IMR-90 (cell line): Measurements from ENCODE around the gene ADRA1B. TPM values are rescaled to one million over a fixed set of nuclear protein-coding genes. Genes with fewer than 3 reads are reported as not detected.

Source experiments
- ATAC-seq: fragments of 200-7000 bp; cut with Tn5 transposase; 2 replicates; pipeline ENCODE4 v1.9.1; 2020; ENCODE audit warnings: low read depth, mild to moderate bottlenecking, moderate library complexity
- BruUV-seq: library from RNA; stranded (reverse); fragments of 400-500 nt; replicated peaks from 2 replicates; lab custom pipeline; 2021; lab: Mats Ljungman, UMichigan
- CTCF ChIA-PET: fragments of 300-600 bp; formaldehyde crosslinking; extraction: SDS; loops from one replicate; lab custom pipeline; 2021; ENCODE audit warnings: antibody characterized with exemption; lab: Yijun Ruan, JAX
- POLR2A ChIA-PET: fragments of 300-600 bp; sonication (Branson Sonifier 250); formaldehyde crosslinking; loops from one replicate; lab custom pipeline; 2022; ENCODE audit warnings: antibody characterized with exemption; ENCODE audit not compliant: unreplicated experiment; lab: Charles Lee
- DNase-seq: peaks from one replicate; pipeline ENCODE4 v3.0.0; 2013
- H2AFZ ChIP-seq: replicated peaks from 2 replicates; pipeline ENCODE3; 2013; ENCODE audit warnings: low read length, mild to moderate bottlenecking; ENCODE audit not compliant: poor library complexity
- H2AK5ac ChIP-seq: 2 replicates; pipeline ENCODE4 v1.6.1; 2013; ENCODE audit warnings: low read depth, low read length, inconsistent platforms
- H2AK9ac ChIP-seq: replicated peaks from 2 replicates; pipeline ENCODE3; 2013; ENCODE audit warnings: mild to moderate bottlenecking, low read depth, low read length, moderate library complexity; ENCODE audit not compliant: poor library complexity
- H2BK120ac ChIP-seq: 2 replicates; pipeline ENCODE4 v1.6.1; 2013; ENCODE audit warnings: low read depth, low read length, inconsistent platforms
- H2BK15ac ChIP-seq: 3 replicates; pipeline ENCODE4 v1.6.1; 2013; ENCODE audit warnings: low read depth, low read length, inconsistent platforms
- H2BK20ac ChIP-seq: 2 replicates; pipeline ENCODE4 v1.6.1; 2013; ENCODE audit warnings: low read depth, mild to moderate bottlenecking, inconsistent platforms, low read length, moderate library complexity
- H2BK5ac ChIP-seq: 2 replicates; pipeline ENCODE4 v1.6.1; 2013; ENCODE audit warnings: mild to moderate bottlenecking, low read depth, low read length, inconsistent platforms; ENCODE audit not compliant: poor library complexity, severe bottlenecking
- H3K14ac ChIP-seq: replicated peaks from 2 replicates; pipeline ENCODE4 v1.6.1; 2013; ENCODE audit warnings: low read depth, low read length, inconsistent platforms
- H3K18ac ChIP-seq: 2 replicates; pipeline ENCODE4 v1.6.1; 2013; ENCODE audit warnings: low read depth, low read length, control low read depth
- H3K23ac ChIP-seq: 2 replicates; pipeline ENCODE4 v1.6.1; 2013; ENCODE audit warnings: low read depth, low read length, inconsistent platforms
- H3K27ac ChIP-seq: 2 replicates; pipeline ENCODE4 v1.5.1; 2013; ENCODE audit warnings: mild to moderate bottlenecking, control low read depth, low read length; ENCODE audit not compliant: insufficient read depth
- H3K27me3 ChIP-seq: 2 replicates; pipeline ENCODE4 v1.6.1; 2013; ENCODE audit warnings: low read length; ENCODE audit not compliant: control insufficient read depth, insufficient read depth
- H3K36me3 ChIP-seq: 2 replicates; pipeline ENCODE4 v1.6.1; 2013; ENCODE audit warnings: low read length, mixed read lengths; ENCODE audit not compliant: control insufficient read depth, insufficient read depth
- H3K4ac ChIP-seq: 2 replicates; pipeline ENCODE4 v1.6.1; 2013; ENCODE audit warnings: low read depth, low read length, inconsistent platforms
- H3K4me1 ChIP-seq: 2 replicates; pipeline ENCODE4 v1.6.1; 2013; ENCODE audit warnings: low read length, mixed read lengths; ENCODE audit not compliant: control insufficient read depth, insufficient read depth
- H3K4me2 ChIP-seq: 2 replicates; pipeline ENCODE4 v1.6.1; 2013; ENCODE audit warnings: low read depth, mild to moderate bottlenecking, control low read depth, low read length, moderate library complexity
- H3K4me3 ChIP-seq: 2 replicates; pipeline ENCODE4 v1.5.1; 2013; ENCODE audit warnings: low read depth, mild to moderate bottlenecking, control low read depth, low read length, moderate library complexity; ENCODE audit not compliant: insufficient read depth
- H3K56ac ChIP-seq: 2 replicates; pipeline ENCODE4 v1.6.1; 2013; ENCODE audit warnings: low read length, inconsistent platforms; ENCODE audit not compliant: insufficient read depth; ENCODE audit errors: extremely low read depth
- H3K79me1 ChIP-seq, 2 experiments: 2 replicates each; pipeline ENCODE4 v1.6.1; 2013; ENCODE audit warnings: low read length in 2 of 2, inconsistent platforms in 1 of 2, low read depth in 1 of 2
- H3K9ac ChIP-seq: 2 replicates; pipeline ENCODE4 v1.6.1; 2013; ENCODE audit warnings: low read depth, low read length, control low read depth
- H3K9me1 ChIP-seq: 2 replicates; pipeline ENCODE4 v1.6.1; 2013; ENCODE audit warnings: low read length, inconsistent platforms; ENCODE audit not compliant: insufficient read depth
- H3K9me3 ChIP-seq: 2 replicates; pipeline ENCODE4 v1.6.1; 2013; ENCODE audit warnings: low read length; ENCODE audit not compliant: control insufficient read depth, insufficient read depth
- H4K20me1 ChIP-seq: 2 replicates; pipeline ENCODE4 v1.6.1; 2013; ENCODE audit warnings: low read length, inconsistent platforms; ENCODE audit not compliant: insufficient read depth
- H4K5ac ChIP-seq: 2 replicates; pipeline ENCODE4 v1.6.1; 2013; ENCODE audit warnings: mild to moderate bottlenecking, low read depth, low read length, control low read depth
- H4K8ac ChIP-seq, 2 experiments: 2 replicates each; pipeline ENCODE4 v1.6.1; 2013; ENCODE audit warnings: low read depth in 2 of 2, low read length in 2 of 2, control low read depth in 1 of 2, inconsistent platforms in 1 of 2
- H4K91ac ChIP-seq: 2 replicates; pipeline ENCODE4 v1.6.1; 2013; ENCODE audit warnings: low read depth, low read length, inconsistent platforms; ENCODE audit not compliant: insufficient read depth
- BHLHE40 ChIP-seq: fragments of 150-350 bp; IDR thresholded peaks from 2 replicates; pipeline ENCODE4 v1.6.1; 2016; ENCODE audit warnings: mild to moderate bottlenecking, low read depth, low read length
- CEBPB ChIP-seq: IDR thresholded peaks from 2 replicates; pipeline ENCODE4 v1.6.1; 2012; ENCODE audit warnings: low read depth, low read length, improper control_type of control experiment
- FOS ChIP-seq: fragments of 150-350 bp; IDR thresholded peaks from 2 replicates; pipeline ENCODE4 v1.6.1; 2016; ENCODE audit warnings: low read depth, low read length
- MXI1 ChIP-seq: IDR thresholded peaks from 2 replicates; pipeline ENCODE4 v1.6.1; 2012; ENCODE audit warnings: low read depth, mild to moderate bottlenecking, low read length, moderate library complexity, borderline replicate concordance
- USF2 ChIP-seq: fragments of 150-350 bp; IDR thresholded peaks from 2 replicates; pipeline ENCODE4 v1.6.1; 2017; ENCODE audit warnings: mild to moderate bottlenecking, antibody characterized with exemption, low read length, low read depth
- WGBS, 2 experiments: methylation state at CpG; one replicate each; pipeline versions ENCODE4 v1.1.5 to v1.1.7; 2013; ENCODE audit warnings: missing lambda C conversion rate in 2 of 2; ENCODE audit not compliant: insufficient read length in 1 of 2; ENCODE audit errors: extremely low coverage in 2 of 2; 5-methylcytosine and 5-hydroxymethylcytosine counted together
- dilution Hi-C: fragments of 300-500 bp; cut with HindIII; formaldehyde crosslinking; loops from one replicate; pipeline ENCODE4 v1.14.3; 2018; ENCODE audit warnings: low sequenced_read_pairs; ENCODE audit not compliant: unreplicated experiment
- in situ Hi-C: fragments of 300-500 bp; cut with MboI; formaldehyde crosslinking; loops from 3 replicates; pipeline ENCODE4 v1.14.3; 2019; ENCODE audit warnings: low sequenced_read_pairs, inconsistent platforms, mixed read lengths
- intact Hi-C: fragments of 100-400 bp; cut with micrococcal nuclease; formaldehyde crosslinking; loops from 2 replicates; pipeline ENCODE4 v1.10.0; 2022
- polyA plus RNA-seq, 3 experiments: library from polyadenylated mRNA; depleted of rRNA; stranded (reverse); fragments of >200 nt; gene quantifications; 2 replicates each; pipeline ENCODE4 v1.2.3, GENCODE V29; 2012; ENCODE audit warnings: low replicate concordance in 1 of 3
- total RNA-seq: library from RNA; depleted of rRNA; stranded (reverse); fragments of >200 nt; gene quantifications from 2 replicates; pipeline ENCODE4 v1.2.3, GENCODE V29; 2012

ADRA1B gene
- total and polyA plus RNA-seq, 2 of the 4 experiments (the other 2 are of a cell fraction): 0.18 to 1.5 TPM

- H4K8ac ChIP-seq: no peak overlapping the region; a peak in 1 of 4 replicates
- no peak overlapping the region for H2AK9ac ChIP-seq
- peak; percentile 46 for ATAC-seq
- POLR2A ChIA-PET: no interaction called here
- peak overlapping the region; percentile 38; the same call in 1 of the 2 replicates for H3K27ac ChIP-seq
- no TSS peak for BruUV-seq
- H2AK5ac ChIP-seq: no peak overlapping the region
- intact Hi-C loops (no loop called here), in situ Hi-C loops (no loop called here), dilution Hi-C loops (no loop called here)
- H4K20me1 ChIP-seq: no peaks in the 10 kb centered on the region
- peak overlapping the region; percentile 60; the same call in 1 of the 2 replicates for H3K14ac ChIP-seq
- TF ChIP-seq MXI1: no peak
- peak; percentile 86 for TF ChIP-seq USF2
- TF ChIP-seq CEBPB: peak; percentile 84
- peak; percentile 81 for TF ChIP-seq BHLHE40
- TF ChIP-seq FOS: no peak
- H2BK20ac ChIP-seq: peak overlapping the region; percentile 36; the same call in 1 of the 2 replicates
- peaks cover 10% of the 10 kb centered on the region for H3K9me1 ChIP-seq
- WGBS, 2 experiments: 78% methylated on average over 3 of the region's 9 CpGs; no CpG with 5 or more reads in 1 of the 2 experiments
- peak overlapping the region; percentile 20; the same call in 1 of the 2 replicates for H4K91ac ChIP-seq
- no peaks in the 10 kb centered on the region for H3K9me3 ChIP-seq
- H3K18ac ChIP-seq: peak overlapping the region; percentile 24; the same call in 1 of the 2 replicates
- CTCF ChIA-PET: no interaction called here
- no peak overlapping the region for H2BK15ac ChIP-seq
- H3K36me3 ChIP-seq: no peaks in the 10 kb centered on the region
- no peak overlapping the region for H3K9ac ChIP-seq
- H2AFZ ChIP-seq: no peak overlapping the region
- peak overlapping the region; percentile 26; the same call in 1 of the 2 replicates for H2BK120ac ChIP-seq
- H3K56ac ChIP-seq: no peak overlapping the region
- no peak overlapping the region for H3K4me3 ChIP-seq
- no peaks in the 10 kb centered on the region for H3K79me1 ChIP-seq
- peak overlapping the region; percentile 32; the same call in 1 of the 2 replicates for H3K4me2 ChIP-seq
- no peak overlapping the region for H4K5ac ChIP-seq
- peaks cover 5% of the 10 kb centered on the region; the same call in 1 of the 2 replicates for H3K4me1 ChIP-seq
- DNase-seq: peak; percentile 69
- H3K4ac ChIP-seq: peak overlapping the region; percentile 12; the same call in 1 of the 2 replicates
- no peak overlapping the region; the same call in 1 of the 2 replicates for H3K23ac ChIP-seq
- no peak overlapping the region for H2BK5ac ChIP-seq
- no peaks in the 10 kb centered on the region for H3K27me3 ChIP-seq
These were observed 31.6 kb downstream of the ADRA1B start for GRCh38 chr5:159947708-159948358.
